ENCODE data around the gene TCF3. TPM values are rescaled to one million over a fixed set of nuclear protein-coding genes. Genes with fewer than 3 reads are reported as not detected.

The TCF3 gene
- total RNA-seq, 1 donor: 55.0 TPM

- Histone ChIP-seq H3K27ac (ENCODE audit: low read depth, low read length) (no peak overlapping the region), H3K9me3 (ENCODE audit: low read depth, low read length) (no peaks in the 10 kb centered on the region), H3K36me3 (ENCODE audit: insufficient read depth, low read length) (peaks cover 9% of the 10 kb centered on the region), H3K27me3 (ENCODE audit: insufficient read depth, low read length) (no peaks in the 10 kb centered on the region), H3K4me2 (ENCODE audit: insufficient read depth, low read length) (no peak overlapping the region), H2AFZ (ENCODE audit: low read length) (no peak overlapping the region), H3K4me1 (ENCODE audit: insufficient read depth, low read length) (no peaks in the 10 kb centered on the region), H4K20me1 (ENCODE audit: insufficient read depth, low read length) (peaks cover 16% of the 10 kb centered on the region), H3K4me3 (ENCODE audit: insufficient read depth, low read length) (no peak overlapping the region), H3K79me2 (ENCODE audit: insufficient read depth, low read length) (peaks cover 25% of the 10 kb centered on the region)
- no peak for TF ChIP-seq CTCF (IDR thresholded peaks at IDR 0.05; ENCODE audit: extremely low read depth, low read depth, low read length)
- no peak for DNase-seq (ENCODE audit: insufficient read length, low spot score, missing footprints)
Measured at GRCh38 chr19:1632462-1633268, 19.8 kb downstream of the TCF3 start.

DNA sequence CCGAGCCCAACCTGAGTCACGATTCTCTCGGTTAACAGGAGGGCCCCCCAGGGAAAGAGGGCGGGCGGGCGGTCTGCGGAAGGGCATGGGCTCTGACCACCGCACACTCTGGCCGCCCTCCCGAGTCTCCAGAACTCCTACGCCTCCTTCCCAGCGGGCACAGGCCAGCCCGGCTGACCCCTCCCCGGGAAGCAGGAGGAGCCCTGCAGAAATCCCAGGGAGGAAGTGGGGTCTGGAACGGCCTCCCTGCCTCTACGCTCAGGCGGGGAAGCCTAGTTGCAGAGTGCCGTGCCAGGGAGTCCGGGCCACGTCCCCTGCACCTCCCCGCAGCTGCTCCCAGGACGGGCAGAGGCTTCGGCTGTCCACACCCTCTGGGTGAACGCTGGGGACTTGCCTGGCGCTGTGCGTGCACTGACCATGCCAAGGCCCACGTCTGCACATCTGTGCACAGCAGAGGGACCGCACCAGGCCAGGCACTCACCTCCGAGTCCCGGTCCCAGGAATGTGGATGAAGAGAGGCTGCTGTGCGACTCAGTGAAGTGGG lies 20.8 kb downstream of the TCF3 start:
- H3K79me2 ChIP-seq (ENCODE audit: insufficient read depth, low read length): peaks cover 16% of the 10 kb centered on the region
- H3K4me1 ChIP-seq (ENCODE audit: insufficient read depth, low read length): no peaks in the 10 kb centered on the region
- no peaks in the 10 kb centered on the region for H3K27me3 ChIP-seq (ENCODE audit: insufficient read depth, low read length)
- H3K36me3 ChIP-seq (ENCODE audit: insufficient read depth, low read length): peaks cover 9% of the 10 kb centered on the region
- no peak overlapping the region for H3K4me3 ChIP-seq (ENCODE audit: insufficient read depth, low read length)
- no peaks in the 10 kb centered on the region for H3K9me3 ChIP-seq (ENCODE audit: low read depth, low read length)
- no peak for DNase-seq (ENCODE audit: insufficient read length, low spot score, missing footprints)
- H3K27ac ChIP-seq (ENCODE audit: low read depth, low read length): no peak overlapping the region
- no peak overlapping the region for H2AFZ ChIP-seq (ENCODE audit: low read length)
- H3K4me2 ChIP-seq (ENCODE audit: insufficient read depth, low read length): no peak overlapping the region
- H4K20me1 ChIP-seq (ENCODE audit: insufficient read depth, low read length): peaks cover 11% of the 10 kb centered on the region
- TF ChIP-seq CTCF (IDR thresholded peaks at IDR 0.05; ENCODE audit: extremely low read depth, low read depth, low read length): no peak

DNA sequence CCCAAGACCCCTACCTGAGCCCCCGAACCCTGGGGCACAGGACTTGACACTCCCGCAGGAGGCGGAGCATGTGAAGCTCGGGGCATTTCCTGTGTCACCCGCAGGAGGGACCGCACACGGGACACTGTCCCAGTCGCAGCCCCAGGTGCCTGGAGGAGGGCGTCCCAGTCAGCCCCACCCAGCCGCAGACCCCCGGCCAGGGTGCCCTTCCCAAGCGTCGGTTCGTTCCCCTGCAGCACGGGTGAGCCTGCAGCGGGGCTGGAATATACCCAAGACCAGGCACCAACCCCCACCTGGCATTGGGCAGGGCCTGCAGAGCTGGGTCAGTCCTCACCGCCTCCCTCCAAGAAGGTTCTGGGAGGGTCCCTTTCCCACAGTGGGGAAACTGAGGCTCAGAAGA lies 21.6 kb downstream of the TCF3 start:
- no peak for TF ChIP-seq CTCF (IDR thresholded peaks at IDR 0.05; ENCODE audit: extremely low read depth, low read depth, low read length)
- Histone ChIP-seq H3K27me3 (ENCODE audit: insufficient read depth, low read length) (no peaks in the 10 kb centered on the region), H3K79me2 (ENCODE audit: insufficient read depth, low read length) (peaks cover 12% of the 10 kb centered on the region), H3K4me1 (ENCODE audit: insufficient read depth, low read length) (no peaks in the 10 kb centered on the region), H3K4me2 (ENCODE audit: insufficient read depth, low read length) (no peak overlapping the region), H3K27ac (ENCODE audit: low read depth, low read length) (no peak overlapping the region), H2AFZ (ENCODE audit: low read length) (no peak overlapping the region), H3K4me3 (ENCODE audit: insufficient read depth, low read length) (no peak overlapping the region), H3K9me3 (ENCODE audit: low read depth, low read length) (no peaks in the 10 kb centered on the region), H4K20me1 (ENCODE audit: insufficient read depth, low read length) (peaks cover 11% of the 10 kb centered on the region), H3K36me3 (ENCODE audit: insufficient read depth, low read length) (peaks cover 11% of the 10 kb centered on the region)
- peak; percentile 71 for DNase-seq (ENCODE audit: insufficient read length, low spot score, missing footprints)

- Histone ChIP-seq H3K27ac (ENCODE audit: low read depth, low read length) (no peak overlapping the region), H3K4me2 (ENCODE audit: insufficient read depth, low read length) (no peak overlapping the region), H3K4me3 (ENCODE audit: insufficient read depth, low read length) (no peak overlapping the region), H4K20me1 (ENCODE audit: insufficient read depth, low read length) (peaks cover 11% of the 10 kb centered on the region), H3K27me3 (ENCODE audit: insufficient read depth, low read length) (no peaks in the 10 kb centered on the region), H3K4me1 (ENCODE audit: insufficient read depth, low read length) (no peaks in the 10 kb centered on the region), H2AFZ (ENCODE audit: low read length) (no peak overlapping the region), H3K9me3 (ENCODE audit: low read depth, low read length) (no peaks in the 10 kb centered on the region), H3K36me3 (ENCODE audit: insufficient read depth, low read length) (peaks cover 16% of the 10 kb centered on the region), H3K79me2 (ENCODE audit: insufficient read depth, low read length) (peaks cover 5% of the 10 kb centered on the region)
- DNase-seq (ENCODE audit: insufficient read length, low spot score, missing footprints): peak; percentile 81
- no peak for TF ChIP-seq CTCF (IDR thresholded peaks at IDR 0.05; ENCODE audit: extremely low read depth, low read depth, low read length)
Measured at GRCh38 chr19:1630012-1630411, 22.4 kb downstream of the TCF3 start.

Measured in osteoblast (primary cell).